HepG2 (cell line): Measurements from ENCODE around the gene MRPL37.

Source experiments
- BCL6 ChIP-seq: IDR thresholded peaks from 2 replicates; pipeline ENCODE4 v1.6.1; 2016; ENCODE audit warnings: missing genetic modification reagents, missing compliant biosample characterization
- CTCF ChIP-seq: sonication (generic); formaldehyde crosslinking; IDR thresholded peaks from 2 replicates; pipeline ENCODE4 v1.5.0; 2020; ENCODE audit warnings: mild to moderate bottlenecking, missing genetic modification reagents, moderate library complexity
- E2F1 ChIP-seq: sonication (generic); formaldehyde crosslinking; IDR thresholded peaks from 2 replicates; pipeline ENCODE4 v1.5.0; 2020; ENCODE audit warnings: missing genetic modification reagents
- EP300 ChIP-seq, 3 experiments: sonication (generic) in 1 of 3; formaldehyde crosslinking in 1 of 3; IDR thresholded peaks; 2 replicates each; pipeline versions ENCODE4 v1.5.1 to v1.6.1; 2011 to 2020; ENCODE audit warnings: low read depth in 2 of 3, low read length in 2 of 3, borderline replicate concordance in 1 of 3, improper control_type of control experiment in 1 of 3, mild to moderate bottlenecking in 1 of 3, missing genetic modification reagents in 1 of 3, moderate library complexity in 1 of 3
- ESRRA ChIP-seq: sonication (generic); formaldehyde crosslinking; IDR thresholded peaks from 2 replicates; pipeline ENCODE4 v1.5.1; 2020; ENCODE audit warnings: mild to moderate bottlenecking, low read depth, missing genetic modification reagents
- MAFK ChIP-seq, 2 experiments: IDR thresholded peaks in 1 of 2; conservative IDR thresholded peaks in 1 of 2; 2 replicates each; pipeline ENCODE4 v1.6.1; 2011; ENCODE audit warnings: improper control_type of control experiment in 2 of 2, low read length in 2 of 2
- MXI1 ChIP-seq: IDR thresholded peaks from 3 replicates; pipeline ENCODE4 v1.6.1; 2012; ENCODE audit warnings: low read depth, low read length, inconsistent platforms, borderline replicate concordance
- NCOR1 ChIP-seq: fragments of 200-600 bp; sonication (generic); IDR thresholded peaks from 2 replicates; pipeline ENCODE4 v1.7.0; 2017; ENCODE audit warnings: antibody characterized with exemption, low read length, borderline replicate concordance
- NFYB ChIP-seq: sonication (generic); formaldehyde crosslinking; IDR thresholded peaks from 2 replicates; pipeline ENCODE4 v1.4.0; 2020; ENCODE audit warnings: missing genetic modification reagents
- REST ChIP-seq, 2 experiments: IDR thresholded peaks; 2 replicates each; pipeline ENCODE4 v1.6.1; 2011 to 2012; ENCODE audit warnings: low read length in 2 of 2, borderline replicate concordance in 1 of 2, low read depth in 1 of 2, mild to moderate bottlenecking in 1 of 2, moderate library complexity in 1 of 2
- ZBTB37 ChIP-seq: sonication (generic); formaldehyde crosslinking; IDR thresholded peaks from 2 replicates; pipeline ENCODE4 v1.4.0; 2020; ENCODE audit warnings: mild to moderate bottlenecking, missing genetic modification reagents

- no peak for TF ChIP-seq NCOR1
- no peak for TF ChIP-seq MAFK (conservative IDR thresholded peaks at IDR 0.05 in 1 of 2, IDR thresholded peaks at IDR 0.05 in 1 of 2; ENCODE audit: low read length in 2 of 2)
- TF ChIP-seq BCL6 (CRISPR knock-in tag): no peak
- no peak for TF ChIP-seq EP300 (IDR thresholded peaks at IDR 0.05; ENCODE audit: low read depth in 2 of 2, low read length in 2 of 2)
- TF ChIP-seq EP300 (CRISPR knock-in tag; IDR thresholded peaks at IDR 0.05; ENCODE audit: borderline replicate concordance): no peak
- no peak for TF ChIP-seq ESRRA (CRISPR knock-in tag)
- no peak for TF ChIP-seq REST (IDR thresholded peaks at IDR 0.05; ENCODE audit: borderline replicate concordance in 1 of 2, low read depth in 1 of 2, low read length in 2 of 2)
- TF ChIP-seq CTCF (CRISPR knock-in tag): no peak
- TF ChIP-seq MXI1: no peak
- no peak for TF ChIP-seq ZBTB37 (CRISPR knock-in tag)
- TF ChIP-seq NFYB: no peak
- no peak for TF ChIP-seq E2F1
Measured at GRCh38 chr1:54158071-54158470, 41.9 kb upstream of the MRPL37 start.
